Vagina (tissue), 2 donors: ENCODE data around the gene DNAJB4.

Experiments used
- CTCF ChIP-seq, 3 experiments: fragments of 450-650 bp in 2 of 3; fragments of 200-600 bp in 1 of 3; sonication (generic) in 1 of 3; IDR thresholded peaks; one replicate each; pipeline ENCODE4 v1.5.1; 2017 to 2019; ENCODE audit warnings: antibody characterized with exemption in 3 of 3, mild to moderate bottlenecking in 2 of 3, moderate library complexity in 2 of 3
- POLR2A ChIP-seq, 2 donors: fragments of 450-650 bp; IDR thresholded peaks; one replicate each; pipeline ENCODE4 v1.6.1; 2017; ENCODE audit warnings: antibody characterized with exemption in 2 of 2, mild to moderate bottlenecking in 2 of 2, moderate library complexity in 2 of 2

- TF ChIP-seq CTCF (IDR thresholded peaks at IDR 0.05) (no peak), POLR2A (IDR thresholded peaks at IDR 0.05) (no peak)
These were observed 10.4 kb downstream of the DNAJB4 start for GRCh38 chr1:78015148-78015547.
